SW 1271 (cell line): ENCODE results near the gene PLA2G5.

Experiments used
- DNase-seq, 2 experiments: peaks; one replicate each; lab custom pipeline; 2025; lab: John Stamatoyannopoulos, UW

PLA2G5 gene

DNA sequence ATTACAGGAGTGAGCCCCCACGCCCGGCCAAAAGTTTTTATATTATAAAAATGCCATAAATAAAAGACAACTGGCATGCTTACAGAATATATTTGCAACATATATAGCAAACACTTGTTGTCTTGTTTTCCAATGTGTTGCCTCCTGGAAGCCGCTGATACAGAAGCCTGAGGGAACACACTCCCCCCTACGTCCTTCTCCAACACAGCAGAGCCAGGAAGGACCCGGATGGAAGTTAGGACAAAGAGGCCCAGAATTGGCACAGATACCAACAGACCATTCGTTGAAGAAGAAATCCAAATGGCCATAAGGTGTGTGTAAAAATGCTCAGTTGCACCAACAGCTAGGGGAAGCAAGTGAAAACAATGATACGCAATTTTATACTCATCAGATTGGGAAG is 1.3 kb upstream of the PLA2G5 start:
- DNase-seq = no peak

GRCh38 chr1:20070357-20070756 is 363 bp downstream of the PLA2G5 start:
- no peak for DNase-seq

DNA sequence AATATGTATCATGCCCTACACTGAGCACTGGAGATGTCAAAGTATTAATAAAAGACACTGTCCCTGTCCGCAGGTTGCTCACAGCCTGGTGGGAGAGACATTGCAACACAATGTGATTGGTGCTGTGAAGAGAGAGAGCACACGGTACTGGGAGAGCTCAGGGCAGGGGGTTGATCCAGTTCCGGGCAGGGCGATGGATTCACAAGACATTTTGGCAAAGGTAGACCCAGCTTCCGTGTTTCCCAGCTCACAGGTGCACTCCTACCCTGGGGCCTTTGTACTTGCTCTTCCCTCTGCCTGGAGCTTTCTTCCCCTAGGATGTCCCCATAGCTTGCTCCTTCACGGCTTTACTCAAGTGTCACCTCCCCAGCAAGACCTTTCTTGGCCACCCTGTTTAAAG is 1.4 kb downstream of the PLA2G5 start:
- no peak for DNase-seq

DNA sequence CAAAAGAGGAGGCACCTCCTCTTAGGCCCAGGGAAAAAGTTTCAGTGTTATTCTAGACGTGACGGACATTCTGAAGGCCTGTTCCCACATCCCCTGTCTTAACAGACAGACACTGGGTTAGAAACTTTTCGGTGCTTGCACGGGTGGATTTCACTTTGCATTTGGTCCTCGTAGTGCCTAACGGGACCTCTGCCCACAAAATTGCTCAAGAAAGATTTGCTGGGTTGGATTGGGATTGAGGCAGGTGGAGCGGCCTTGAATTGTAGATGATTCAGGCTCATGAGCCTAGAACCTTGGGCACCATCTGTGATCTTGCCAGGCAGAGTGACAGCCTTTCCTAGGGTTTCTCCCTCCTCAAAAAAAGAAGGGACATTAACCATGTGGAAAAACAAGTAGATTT is 2.8 kb downstream of the PLA2G5 start:
- no peak for DNase-seq

GRCh38 chr1:20073256-20073655 is 3.3 kb downstream of the PLA2G5 start:
- no peak for DNase-seq

GRCh38 chr1:20074055-20074724 is 4.2 kb downstream of the PLA2G5 start:
- no peak for DNase-seq

DNA sequence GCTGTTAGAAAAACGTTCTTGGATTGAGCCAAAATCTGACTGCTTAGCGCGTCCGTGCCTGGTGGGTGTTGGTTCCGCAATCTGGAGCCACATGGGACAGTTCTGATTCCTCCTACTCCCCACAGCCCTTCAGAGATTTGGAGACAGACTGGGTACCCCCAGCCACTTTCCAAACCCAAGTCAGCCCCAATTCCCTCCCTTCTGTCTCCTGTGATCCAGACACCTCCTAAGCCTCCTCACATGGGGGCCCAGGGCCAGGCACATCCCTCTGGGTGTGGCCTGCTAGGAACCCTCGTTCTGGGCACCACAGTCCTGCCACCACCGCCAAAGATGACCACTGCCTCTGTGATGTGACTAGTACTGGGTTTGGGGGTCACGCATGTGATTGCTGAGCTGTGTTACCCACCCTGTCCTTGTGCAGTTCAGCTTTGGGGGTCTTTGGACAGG is 4.8 kb downstream of the PLA2G5 start:
- no peak for DNase-seq

DNA sequence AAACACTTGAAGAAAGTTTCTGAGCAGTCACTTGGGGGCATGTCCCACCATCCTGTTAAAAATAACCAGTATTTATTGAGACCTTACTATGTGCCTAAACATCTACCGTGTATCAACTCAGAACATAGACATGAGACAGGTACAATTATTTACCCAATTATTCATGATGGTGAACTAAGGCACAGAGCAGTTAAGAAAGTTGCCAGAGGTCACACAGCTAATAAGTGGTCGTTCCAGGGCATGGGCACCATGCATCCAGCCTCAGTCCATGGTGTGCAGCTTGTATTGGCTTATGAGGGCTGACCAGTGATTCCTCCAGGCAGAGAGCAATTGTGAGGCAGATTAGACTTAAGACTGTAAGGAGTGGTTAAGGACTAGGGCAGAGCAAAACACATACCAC is 5.4 kb downstream of the PLA2G5 start:
- DNase-seq = no peak

- no peak for DNase-seq
Measured at GRCh38 chr1:20076223-20076622, 6.2 kb downstream of the PLA2G5 start.

DNA sequence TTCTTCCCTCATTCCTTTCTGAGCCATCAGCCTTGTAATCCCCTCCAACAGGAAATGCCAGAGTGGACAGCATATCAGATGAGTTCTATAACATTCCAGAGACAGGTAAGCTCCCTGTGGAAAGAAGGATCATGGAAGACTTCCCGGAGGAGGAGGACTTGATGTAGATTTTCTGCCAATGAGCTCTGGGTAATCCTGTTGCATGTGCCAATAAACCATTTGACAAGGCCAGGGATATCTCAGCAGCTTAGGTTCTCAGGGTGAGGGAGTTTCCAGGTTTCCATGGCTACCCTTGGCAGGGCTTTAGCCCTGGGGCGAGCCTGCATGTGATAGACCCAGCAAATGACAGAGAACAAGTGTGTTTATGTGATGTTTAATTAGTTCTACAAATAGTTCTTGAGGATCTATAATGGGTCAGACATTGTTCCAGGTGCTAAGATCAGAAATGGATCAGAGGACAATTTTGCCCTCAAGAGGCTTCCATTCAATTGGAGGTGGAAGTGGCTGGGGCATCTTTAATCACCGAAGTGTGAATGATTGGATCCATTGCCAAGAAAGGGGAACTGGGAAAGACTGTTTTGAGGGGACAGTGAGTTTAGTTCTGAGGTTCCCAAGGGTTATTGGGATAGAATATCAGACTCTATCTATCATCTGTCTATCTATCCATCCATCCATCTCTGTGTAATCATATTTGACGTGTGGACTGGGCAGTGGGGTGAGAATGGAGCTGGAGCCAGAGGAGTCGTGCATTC is 6.9 kb downstream of the PLA2G5 start:
- DNase-seq = no peak

- no peak for DNase-seq
Measured at GRCh38 chr1:20078171-20078651, 8.2 kb downstream of the PLA2G5 start.

GRCh38 chr1:20078711-20079110 is 8.7 kb downstream of the PLA2G5 start:
- no peak for DNase-seq

- DNase-seq = no peak
Measured at GRCh38 chr1:20079661-20080305, 9.8 kb downstream of the PLA2G5 start.

GRCh38 chr1:20080441-20081352 is 10.7 kb downstream of the PLA2G5 start:
- no peak for DNase-seq

- no peak for DNase-seq
Measured at GRCh38 chr1:20081353-20081810, 11.4 kb downstream of the PLA2G5 start.

GRCh38 chr1:20082772-20083171 is 12.8 kb downstream of the PLA2G5 start:
- DNase-seq = no peak

GRCh38 chr1:20083178-20083944 is 13.4 kb downstream of the PLA2G5 start:
- no peak for DNase-seq

GRCh38 chr1:20086800-20087199 is 16.8 kb downstream of the PLA2G5 start:
- DNase-seq = no peak

DNA sequence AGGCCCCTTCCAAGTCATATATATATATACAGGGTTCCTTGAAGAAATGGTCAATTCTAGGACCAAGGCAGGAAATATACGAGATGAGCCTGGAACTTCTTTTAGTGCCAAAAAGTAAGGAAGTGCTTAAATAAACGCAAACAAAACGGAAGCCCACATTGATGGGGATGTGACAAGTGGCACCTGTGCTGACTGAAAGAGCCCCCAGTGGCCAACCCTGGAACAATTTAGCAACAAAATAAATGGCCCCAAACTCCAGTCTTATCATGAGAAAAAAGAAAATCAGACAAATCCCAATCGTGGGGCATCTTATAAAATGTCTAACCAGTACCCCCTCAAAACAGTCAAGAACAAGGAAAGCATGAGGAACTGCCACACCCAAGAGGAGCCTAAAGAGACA is 17.7 kb downstream of the PLA2G5 start:
- DNase-seq = no peak

DNA sequence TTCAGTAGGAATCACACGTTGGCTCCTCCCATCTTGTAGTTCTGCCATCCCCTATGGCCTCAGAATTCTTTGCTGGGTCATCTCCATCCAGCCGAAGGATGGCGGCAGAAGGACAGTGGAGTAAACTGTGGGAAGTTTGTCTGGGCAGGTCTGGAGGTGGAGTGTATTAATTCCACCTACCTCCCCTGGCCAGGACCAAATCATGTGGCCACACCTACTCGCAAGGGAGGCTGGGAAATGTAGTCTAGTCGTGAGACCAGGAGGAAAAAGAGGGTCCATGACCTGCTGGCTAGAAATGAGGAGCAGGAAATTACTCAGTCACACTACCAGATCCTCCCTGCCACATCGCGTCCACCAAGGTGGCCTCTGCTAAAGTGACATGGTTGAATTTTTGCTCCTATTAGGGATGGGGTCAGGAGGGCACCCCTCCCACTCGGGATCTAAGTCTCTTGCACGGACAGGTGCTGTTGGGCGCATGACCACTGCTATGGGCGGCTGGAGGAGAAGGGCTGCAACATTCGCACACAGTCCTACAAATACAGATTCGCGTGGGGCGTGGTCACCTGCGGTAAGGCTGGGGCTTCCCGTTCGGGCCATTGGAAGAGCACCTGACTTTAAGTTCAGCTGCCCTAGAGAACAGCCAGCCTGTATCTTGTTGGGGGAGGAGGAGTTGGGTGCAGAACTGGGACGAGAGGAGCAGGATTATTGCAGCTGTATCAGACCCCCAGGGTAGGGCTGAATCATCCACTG is 19.5 kb downstream of the PLA2G5 start:
- DNase-seq = no peak
